SK-N-MC (cell line): ENCODE data around the gene MRPL54.
"Not testable (repeated sequence)": the region's sequence is repeated elsewhere in the genome, so short reads cannot be mapped to it uniquely, and the experiment has no call there.

Source experiments
- DNase-seq: peaks from one replicate; pipeline ENCODE4 v3.0.0-alpha.2; 2011; ENCODE audit warnings: low read depth, low spot score
- H3K27ac ChIP-seq: fragments of 200-600 bp; sonication (generic); 2 replicates; pipeline ENCODE4 v1.5.1; 2016; ENCODE audit warnings: mixed run types
- H3K36me3 ChIP-seq: fragments of 200-600 bp; sonication (generic); 2 replicates; pipeline ENCODE4 v1.6.1; 2017; ENCODE audit warnings: antibody characterized with exemption, low read length, mixed read lengths; ENCODE audit not compliant: insufficient read depth
- H3K4me3 ChIP-seq: fragments of 200-600 bp; sonication (generic); 2 replicates; pipeline ENCODE4 v1.5.1; 2016
- H3K9ac ChIP-seq: fragments of 200-600 bp; sonication (generic); 2 replicates; pipeline ENCODE4 v1.8.0; 2017; ENCODE audit warnings: mixed run types, mixed read lengths; ENCODE audit not compliant: insufficient read length
- H3K9me3 ChIP-seq: fragments of 200-600 bp; sonication (generic); 2 replicates; pipeline ENCODE4 v1.6.1; 2017; ENCODE audit warnings: low read depth, mild to moderate bottlenecking, antibody characterized with exemption, low read length, moderate library complexity, mixed read lengths
- EZH2 ChIP-seq: fragments of 200-600 bp; sonication (generic); IDR thresholded peaks from one replicate; pipeline ENCODE4 v1.6.1; 2017; ENCODE audit warnings: antibody characterized with exemption
- FOXP2 ChIP-seq: optimal IDR thresholded peaks from 2 replicates; pipeline ENCODE3; 2011; ENCODE audit warnings: mild to moderate bottlenecking, moderate library complexity; ENCODE audit not compliant: insufficient read depth; ENCODE audit errors: extremely low read length, control extremely low read depth
- POLR2AphosphoS5 ChIP-seq: IDR thresholded peaks from 2 replicates; pipeline ENCODE4 v1.6.1; 2012; ENCODE audit warnings: mild to moderate bottlenecking, low read depth, low read length, borderline replicate concordance

The MRPL54 gene

GRCh38 chr19:3813473-3814392, 51.3 kb downstream of the MRPL54 start:
- Histone ChIP-seq H3K9me3 (no peaks in the 10 kb centered on the region), H3K4me3 (no peak overlapping the region), H3K36me3 (no peaks in the 10 kb centered on the region), H3K27ac (no peak overlapping the region), H3K9ac (no peak overlapping the region)
- DNase-seq = no peak
- no peak for TF ChIP-seq EZH2
- TF ChIP-seq FOXP2 = no peak
- no peak for TF ChIP-seq POLR2AphosphoS5

GRCh38 chr19:3814648-3815047, 52.2 kb downstream of the MRPL54 start:
- DNase-seq = no peak
- H3K27ac ChIP-seq = no peak overlapping the region
- no peak overlapping the region for H3K4me3 ChIP-seq
- H3K36me3 ChIP-seq = no peaks in the 10 kb centered on the region
- no peak for TF ChIP-seq FOXP2
- no peak for TF ChIP-seq POLR2AphosphoS5
- TF ChIP-seq EZH2 = no peak
- no peak overlapping the region for H3K9ac ChIP-seq
- H3K9me3 ChIP-seq = no peaks in the 10 kb centered on the region

- not testable (repeated sequence) for DNase-seq, H3K9ac ChIP-seq, H3K36me3 ChIP-seq, H3K9me3 ChIP-seq, H3K27ac ChIP-seq, H3K4me3 ChIP-seq
Measured at GRCh38 chr19:3816148-3816547, 53.7 kb downstream of the MRPL54 start.

GRCh38 chr19:3816566-3817218, 54.2 kb downstream of the MRPL54 start:
- Histone ChIP-seq H3K9ac (no peak overlapping the region), H3K9me3 (no peaks in the 10 kb centered on the region), H3K27ac (no peak overlapping the region), H3K4me3 (no peak overlapping the region), H3K36me3 (no peaks in the 10 kb centered on the region)
- no peak for DNase-seq
- no peak for TF ChIP-seq POLR2AphosphoS5
- TF ChIP-seq FOXP2 = no peak
- TF ChIP-seq EZH2 = no peak
